Chondrocyte (in vitro differentiated cells): ENCODE results near the gene CALN1. TPM values are rescaled to one million over a fixed set of nuclear protein-coding genes. Genes with fewer than 3 reads are reported as not detected.

Experiments used
- DNase-seq: peaks from one replicate; pipeline ENCODE4 v3.0.0; 2021; ENCODE audit warnings: mixed read lengths, low spot score
- H3K27ac Mint-ChIP-seq: one replicate; pipeline ENCODE4 v1.8.0; 2021; ENCODE audit warnings: mild to moderate bottlenecking, moderate library complexity, mixed read lengths; ENCODE audit not compliant: unreplicated experiment
- H3K27me3 Mint-ChIP-seq: 2 replicates; pipeline ENCODE4 v1.8.0; 2021; ENCODE audit warnings: low read depth, mixed read lengths
- H3K36me3 Mint-ChIP-seq: 2 replicates; pipeline ENCODE4 v1.8.0; 2021; ENCODE audit warnings: low read depth, mixed read lengths
- H3K4me1 Mint-ChIP-seq: 2 replicates; pipeline ENCODE4 v1.8.0; 2021; ENCODE audit warnings: low read depth, mild to moderate bottlenecking, mixed read lengths
- H3K4me3 Mint-ChIP-seq: one replicate; pipeline ENCODE4 v1.8.0; 2021; ENCODE audit warnings: mild to moderate bottlenecking, moderate library complexity, mixed read lengths; ENCODE audit not compliant: unreplicated experiment
- H3K9me3 Mint-ChIP-seq: 2 replicates; pipeline ENCODE4 v1.8.0; 2021; ENCODE audit warnings: low read depth, mixed read lengths
- CTCF ChIP-seq: fragments of 200-600 bp; sonication (generic); IDR thresholded peaks from 2 replicates; pipeline ENCODE4 v1.5.0; 2021; ENCODE audit warnings: antibody characterized with exemption, mild to moderate bottlenecking, moderate library complexity
- total RNA-seq: library from RNA; stranded (reverse); gene quantifications from 3 replicates; pipeline ENCODE4 v1.2.1, GENCODE V29; 2021

Gene CALN1
- total RNA-seq, 1 donor from 2014 or later = not detected

- no peak for TF ChIP-seq CTCF
- DNase-seq = no peak
- no peaks in the 10 kb centered on the region for H3K36me3 Mint-ChIP-seq
- no peaks in the 10 kb centered on the region for H3K4me1 Mint-ChIP-seq
- no peaks in the 10 kb centered on the region for H3K9me3 Mint-ChIP-seq
- no peak overlapping the region for H3K4me3 Mint-ChIP-seq
- peaks cover 2% of the 10 kb centered on the region for H3K27me3 Mint-ChIP-seq
- H3K27ac Mint-ChIP-seq = no peak overlapping the region
These were observed 114.5 kb downstream of the CALN1 start for GRCh38 chr7:72297636-72298035.

- no peak for DNase-seq
- H3K9me3 Mint-ChIP-seq = peaks cover 8% of the 10 kb centered on the region
- peaks cover 2% of the 10 kb centered on the region for H3K27me3 Mint-ChIP-seq
- no peak for TF ChIP-seq CTCF
- no peak overlapping the region for H3K4me3 Mint-ChIP-seq
- H3K4me1 Mint-ChIP-seq = no peaks in the 10 kb centered on the region
- H3K27ac Mint-ChIP-seq = no peak overlapping the region
- H3K36me3 Mint-ChIP-seq = no peaks in the 10 kb centered on the region
These were observed 119.3 kb downstream of the CALN1 start for GRCh38 chr7:72292794-72293193.

GRCh38 chr7:72292118-72292517 is 120.0 kb downstream of the CALN1 start:
- H3K27ac Mint-ChIP-seq = no peak overlapping the region
- no peaks in the 10 kb centered on the region for H3K4me1 Mint-ChIP-seq
- no peak for TF ChIP-seq CTCF
- H3K4me3 Mint-ChIP-seq = no peak overlapping the region
- H3K27me3 Mint-ChIP-seq = peaks cover 2% of the 10 kb centered on the region
- no peak for DNase-seq
- H3K9me3 Mint-ChIP-seq = peaks cover 8% of the 10 kb centered on the region
- H3K36me3 Mint-ChIP-seq = no peaks in the 10 kb centered on the region

- H3K36me3 Mint-ChIP-seq = no peaks in the 10 kb centered on the region
- no peak overlapping the region for H3K4me3 Mint-ChIP-seq
- no peaks in the 10 kb centered on the region for H3K4me1 Mint-ChIP-seq
These were observed 125.6 kb downstream of the CALN1 start for GRCh38 chr7:72286519-72286918.

GRCh38 chr7:72283309-72283708 is 128.8 kb downstream of the CALN1 start:
- Mint-ChIP-seq H3K36me3 (no peaks in the 10 kb centered on the region), H3K4me1 (no peaks in the 10 kb centered on the region), H3K9me3 (peaks cover 11% of the 10 kb centered on the region), H3K27ac (no peak overlapping the region), H3K27me3 (no peaks in the 10 kb centered on the region), H3K4me3 (no peak overlapping the region)
- no peak for DNase-seq
- no peak for TF ChIP-seq CTCF

More at GRCh38 chr7:72286519-72286918, 125.6 kb downstream of the CALN1 start:
- Mint-ChIP-seq H3K27me3 (no peaks in the 10 kb centered on the region), H3K9me3 (peaks cover 15% of the 10 kb centered on the region), H3K27ac (no peak overlapping the region)
- no peak for DNase-seq
- no peak for TF ChIP-seq CTCF
